Mammary epithelial cell (primary cell): ENCODE results near the gene ZMIZ1.

Source experiments
- EZH2 ChIP-seq: IDR thresholded peaks from 2 replicates; pipeline ENCODE4 v1.6.1; 2012; ENCODE audit warnings: low read length, inconsistent platforms, borderline replicate concordance
- TF ChIP-seq, protein P1 (sequence below), 2 donors: IDR thresholded peaks in 1 of 2; conservative IDR thresholded peaks in 1 of 2; 2 replicates each; pipeline ENCODE4 v1.5.1; 2011 to 2012; ENCODE audit warnings: inconsistent platforms in 2 of 2, low read length in 2 of 2, mild to moderate bottlenecking in 2 of 2, control low read depth in 1 of 2, low read depth in 1 of 2; ENCODE audit not compliant: insufficient read depth in 1 of 2; ENCODE audit errors: extremely low read depth in 1 of 2

- TF ChIP-seq, protein P1, sequence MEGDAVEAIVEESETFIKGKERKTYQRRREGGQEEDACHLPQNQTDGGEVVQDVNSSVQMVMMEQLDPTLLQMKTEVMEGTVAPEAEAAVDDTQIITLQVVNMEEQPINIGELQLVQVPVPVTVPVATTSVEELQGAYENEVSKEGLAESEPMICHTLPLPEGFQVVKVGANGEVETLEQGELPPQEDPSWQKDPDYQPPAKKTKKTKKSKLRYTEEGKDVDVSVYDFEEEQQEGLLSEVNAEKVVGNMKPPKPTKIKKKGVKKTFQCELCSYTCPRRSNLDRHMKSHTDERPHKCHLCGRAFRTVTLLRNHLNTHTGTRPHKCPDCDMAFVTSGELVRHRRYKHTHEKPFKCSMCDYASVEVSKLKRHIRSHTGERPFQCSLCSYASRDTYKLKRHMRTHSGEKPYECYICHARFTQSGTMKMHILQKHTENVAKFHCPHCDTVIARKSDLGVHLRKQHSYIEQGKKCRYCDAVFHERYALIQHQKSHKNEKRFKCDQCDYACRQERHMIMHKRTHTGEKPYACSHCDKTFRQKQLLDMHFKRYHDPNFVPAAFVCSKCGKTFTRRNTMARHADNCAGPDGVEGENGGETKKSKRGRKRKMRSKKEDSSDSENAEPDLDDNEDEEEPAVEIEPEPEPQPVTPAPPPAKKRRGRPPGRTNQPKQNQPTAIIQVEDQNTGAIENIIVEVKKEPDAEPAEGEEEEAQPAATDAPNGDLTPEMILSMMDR (conservative IDR thresholded peaks at IDR 0.05 in 1 of 2, IDR thresholded peaks at IDR 0.05 in 1 of 2; ENCODE audit: extremely low read depth in 1 of 2, insufficient read depth in 1 of 2, low read depth in 1 of 2, low read length in 2 of 2) = no peak
- no peak for TF ChIP-seq EZH2
Measured at GRCh38 chr10:79322616-79323543, 254.1 kb downstream of the ZMIZ1 start.
